GM23338 (cell line): Measurements from ENCODE around the gene KIAA0753.

Source experiments
- CREB1 ChIP-seq: fragments of 250-450 bp; sonication (Bioruptor Pico); IDR thresholded peaks from 2 replicates; pipeline ENCODE4 v1.5.0; 2020; ENCODE audit warnings: low read depth, mild to moderate bottlenecking, moderate library complexity
- EZH2 ChIP-seq: fragments of 200-600 bp; sonication (generic); IDR thresholded peaks from one replicate; pipeline ENCODE4 v1.8.0; 2017; ENCODE audit warnings: antibody characterized with exemption, mild to moderate bottlenecking, low read depth; ENCODE audit not compliant: unreplicated experiment
- EZH2phosphoT487 ChIP-seq: fragments of 200-600 bp; sonication (generic); IDR thresholded peaks from one replicate; pipeline ENCODE4 v1.8.1; 2018; ENCODE audit warnings: antibody characterized with exemption; ENCODE audit not compliant: unreplicated experiment
- JUNB ChIP-seq: IDR thresholded peaks from one replicate; pipeline ENCODE4 v1.6.1; 2016; ENCODE audit warnings: antibody characterized with exemption; ENCODE audit not compliant: unreplicated experiment
- NANOG ChIP-seq: IDR thresholded peaks from 2 replicates; pipeline ENCODE4 v1.6.1; 2016; ENCODE audit warnings: antibody characterized with exemption, borderline replicate concordance
- POLR2AphosphoS5 ChIP-seq: IDR thresholded peaks from 2 replicates; pipeline ENCODE4 v1.6.1; 2016; ENCODE audit warnings: antibody characterized with exemption, low read depth
- ZNF331 ChIP-seq: fragments of 250-450 bp; sonication (Bioruptor Pico); IDR thresholded peaks from 2 replicates; pipeline ENCODE4 v1.5.0; 2020; ENCODE audit warnings: low read depth, mild to moderate bottlenecking, moderate library complexity
- TF ChIP-seq, protein P1 (sequence below), 2 experiments: fragments of 200-600 bp in 1 of 2; sonication (generic) in 1 of 2; conservative IDR thresholded peaks; 2 replicates each; pipeline versions ENCODE4 v1.5.1 to v1.6.1; 2016 to 2017; ENCODE audit warnings: antibody characterized with exemption in 2 of 2, low read depth in 2 of 2, mild to moderate bottlenecking in 2 of 2, moderate library complexity in 1 of 2
- TF ChIP-seq, protein P2 (sequence below): IDR thresholded peaks from one replicate; pipeline ENCODE4 v1.6.1; 2018; ENCODE audit warnings: antibody characterized with exemption; ENCODE audit not compliant: unreplicated experiment
- TF ChIP-seq, protein P3 (sequence below): IDR thresholded peaks from 2 replicates; pipeline ENCODE4 v1.6.1; 2016; ENCODE audit warnings: antibody characterized with exemption

DNA sequence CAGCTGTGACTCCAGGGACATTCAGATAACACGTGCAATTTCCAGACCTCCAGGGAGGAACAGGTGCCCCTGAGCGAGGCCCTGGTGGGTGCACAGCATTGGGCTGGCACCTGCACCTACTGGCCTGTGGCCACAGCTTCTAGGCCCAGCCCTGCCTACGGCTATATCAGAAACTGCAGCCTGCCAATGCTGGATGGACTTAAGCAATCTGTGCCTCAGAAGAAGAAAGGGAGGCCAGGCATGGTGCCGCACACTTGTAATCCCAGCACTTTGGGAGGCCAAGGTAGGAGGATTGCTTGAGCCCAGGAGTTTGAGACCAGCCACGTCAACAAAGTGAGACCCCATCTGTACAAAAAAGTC, 96.5 kb downstream of the KIAA0753 start:
- TF ChIP-seq, protein P1, sequence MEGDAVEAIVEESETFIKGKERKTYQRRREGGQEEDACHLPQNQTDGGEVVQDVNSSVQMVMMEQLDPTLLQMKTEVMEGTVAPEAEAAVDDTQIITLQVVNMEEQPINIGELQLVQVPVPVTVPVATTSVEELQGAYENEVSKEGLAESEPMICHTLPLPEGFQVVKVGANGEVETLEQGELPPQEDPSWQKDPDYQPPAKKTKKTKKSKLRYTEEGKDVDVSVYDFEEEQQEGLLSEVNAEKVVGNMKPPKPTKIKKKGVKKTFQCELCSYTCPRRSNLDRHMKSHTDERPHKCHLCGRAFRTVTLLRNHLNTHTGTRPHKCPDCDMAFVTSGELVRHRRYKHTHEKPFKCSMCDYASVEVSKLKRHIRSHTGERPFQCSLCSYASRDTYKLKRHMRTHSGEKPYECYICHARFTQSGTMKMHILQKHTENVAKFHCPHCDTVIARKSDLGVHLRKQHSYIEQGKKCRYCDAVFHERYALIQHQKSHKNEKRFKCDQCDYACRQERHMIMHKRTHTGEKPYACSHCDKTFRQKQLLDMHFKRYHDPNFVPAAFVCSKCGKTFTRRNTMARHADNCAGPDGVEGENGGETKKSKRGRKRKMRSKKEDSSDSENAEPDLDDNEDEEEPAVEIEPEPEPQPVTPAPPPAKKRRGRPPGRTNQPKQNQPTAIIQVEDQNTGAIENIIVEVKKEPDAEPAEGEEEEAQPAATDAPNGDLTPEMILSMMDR (conservative IDR thresholded peaks at IDR 0.05; ENCODE audit: low read depth in 2 of 2): no peak
- TF ChIP-seq POLR2AphosphoS5 (no peak), EZH2phosphoT487 (no peak), EZH2 (no peak), CREB1 (CRISPR knock-in tag) (no peak), NANOG (no peak), ZNF331 (CRISPR knock-in tag) (no peak), JUNB (no peak)
- TF ChIP-seq, protein P2, sequence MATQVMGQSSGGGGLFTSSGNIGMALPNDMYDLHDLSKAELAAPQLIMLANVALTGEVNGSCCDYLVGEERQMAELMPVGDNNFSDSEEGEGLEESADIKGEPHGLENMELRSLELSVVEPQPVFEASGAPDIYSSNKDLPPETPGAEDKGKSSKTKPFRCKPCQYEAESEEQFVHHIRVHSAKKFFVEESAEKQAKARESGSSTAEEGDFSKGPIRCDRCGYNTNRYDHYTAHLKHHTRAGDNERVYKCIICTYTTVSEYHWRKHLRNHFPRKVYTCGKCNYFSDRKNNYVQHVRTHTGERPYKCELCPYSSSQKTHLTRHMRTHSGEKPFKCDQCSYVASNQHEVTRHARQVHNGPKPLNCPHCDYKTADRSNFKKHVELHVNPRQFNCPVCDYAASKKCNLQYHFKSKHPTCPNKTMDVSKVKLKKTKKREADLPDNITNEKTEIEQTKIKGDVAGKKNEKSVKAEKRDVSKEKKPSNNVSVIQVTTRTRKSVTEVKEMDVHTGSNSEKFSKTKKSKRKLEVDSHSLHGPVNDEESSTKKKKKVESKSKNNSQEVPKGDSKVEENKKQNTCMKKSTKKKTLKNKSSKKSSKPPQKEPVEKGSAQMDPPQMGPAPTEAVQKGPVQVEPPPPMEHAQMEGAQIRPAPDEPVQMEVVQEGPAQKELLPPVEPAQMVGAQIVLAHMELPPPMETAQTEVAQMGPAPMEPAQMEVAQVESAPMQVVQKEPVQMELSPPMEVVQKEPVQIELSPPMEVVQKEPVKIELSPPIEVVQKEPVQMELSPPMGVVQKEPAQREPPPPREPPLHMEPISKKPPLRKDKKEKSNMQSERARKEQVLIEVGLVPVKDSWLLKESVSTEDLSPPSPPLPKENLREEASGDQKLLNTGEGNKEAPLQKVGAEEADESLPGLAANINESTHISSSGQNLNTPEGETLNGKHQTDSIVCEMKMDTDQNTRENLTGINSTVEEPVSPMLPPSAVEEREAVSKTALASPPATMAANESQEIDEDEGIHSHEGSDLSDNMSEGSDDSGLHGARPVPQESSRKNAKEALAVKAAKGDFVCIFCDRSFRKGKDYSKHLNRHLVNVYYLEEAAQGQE: no peak
- TF ChIP-seq, protein P3, sequence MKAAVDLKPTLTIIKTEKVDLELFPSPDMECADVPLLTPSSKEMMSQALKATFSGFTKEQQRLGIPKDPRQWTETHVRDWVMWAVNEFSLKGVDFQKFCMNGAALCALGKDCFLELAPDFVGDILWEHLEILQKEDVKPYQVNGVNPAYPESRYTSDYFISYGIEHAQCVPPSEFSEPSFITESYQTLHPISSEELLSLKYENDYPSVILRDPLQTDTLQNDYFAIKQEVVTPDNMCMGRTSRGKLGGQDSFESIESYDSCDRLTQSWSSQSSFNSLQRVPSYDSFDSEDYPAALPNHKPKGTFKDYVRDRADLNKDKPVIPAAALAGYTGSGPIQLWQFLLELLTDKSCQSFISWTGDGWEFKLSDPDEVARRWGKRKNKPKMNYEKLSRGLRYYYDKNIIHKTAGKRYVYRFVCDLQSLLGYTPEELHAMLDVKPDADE: no peak
